H4 (cell line): Measurements from ENCODE around the gene RRN3. TPM values are rescaled to one million over a fixed set of nuclear protein-coding genes. Genes with fewer than 3 reads are reported as not detected.
"Not testable (repeated sequence)": the region's sequence is repeated elsewhere in the genome, so short reads cannot be mapped to it uniquely, and the experiment has no call there.

Experiments
- DNase-seq: peaks from one replicate; pipeline ENCODE4 v3.0.0-alpha.2; 2015; ENCODE audit warnings: low spot score
- total RNA-seq: library from RNA; depleted of rRNA; stranded (reverse); fragments of >200 nt; shearing (Covaris generic); gene quantifications from 2 replicates; pipeline ENCODE4 v1.2.3, GENCODE V29; 2014

The RRN3 gene
- total RNA-seq, 1 experiment from 2014 or later = 36.2 TPM

DNA sequence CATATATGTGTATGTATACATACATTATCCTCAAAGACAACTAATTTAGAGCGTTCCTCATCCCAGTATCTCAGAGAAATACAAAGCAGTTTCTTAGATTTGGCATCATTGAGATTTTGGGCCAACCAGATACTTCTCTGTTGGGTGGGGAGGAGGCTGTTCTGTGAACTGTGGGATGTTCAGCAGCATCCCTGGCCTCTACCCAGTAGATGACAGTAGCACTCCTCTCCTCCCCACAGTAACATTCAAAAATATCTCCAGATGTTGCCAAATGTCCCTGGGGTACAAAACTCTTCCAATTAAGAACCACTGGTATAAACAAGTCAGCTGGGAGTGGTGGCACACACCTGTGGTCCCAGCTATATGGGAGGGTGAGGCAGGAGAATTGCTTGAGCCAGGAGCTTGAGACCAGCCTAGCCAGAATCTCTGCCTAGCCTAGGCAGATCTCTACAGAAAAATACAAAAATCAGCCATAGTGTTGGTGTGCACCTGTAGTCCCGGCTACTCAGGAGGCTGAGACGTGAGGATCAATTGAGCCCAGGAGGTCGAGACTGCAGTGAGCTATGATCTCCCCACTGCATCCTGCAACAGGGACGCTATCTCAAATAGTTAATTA, 6.4 kb upstream of the RRN3 start:
- not testable (repeated sequence) for DNase-seq

DNA sequence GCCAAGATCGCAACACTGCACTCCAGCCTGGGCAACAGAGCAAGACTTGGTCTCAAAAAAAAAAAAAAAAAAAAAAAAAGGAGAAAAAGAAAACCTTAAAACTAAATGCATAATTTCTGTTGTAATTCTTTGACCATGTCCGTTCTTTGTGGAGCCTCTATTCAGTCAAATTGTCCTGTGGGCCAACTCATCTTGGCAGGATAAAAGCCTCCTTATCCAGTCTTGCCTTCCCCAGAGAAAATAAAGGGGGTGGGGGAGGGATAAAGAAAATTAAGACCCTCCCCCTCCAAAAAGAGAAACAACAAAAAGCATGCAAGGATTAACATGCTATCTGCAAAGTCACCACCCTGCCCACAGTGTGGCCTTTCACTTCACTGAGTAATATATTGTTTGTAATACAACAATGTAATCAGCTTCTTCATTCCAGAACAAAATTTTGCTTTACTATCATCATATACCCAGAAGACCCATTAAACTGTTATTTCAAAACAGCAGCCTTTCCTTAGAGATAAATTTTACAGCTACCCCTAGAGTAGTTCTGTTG, 5.4 kb upstream of the RRN3 start:
- DNase-seq = not testable (repeated sequence)

DNA sequence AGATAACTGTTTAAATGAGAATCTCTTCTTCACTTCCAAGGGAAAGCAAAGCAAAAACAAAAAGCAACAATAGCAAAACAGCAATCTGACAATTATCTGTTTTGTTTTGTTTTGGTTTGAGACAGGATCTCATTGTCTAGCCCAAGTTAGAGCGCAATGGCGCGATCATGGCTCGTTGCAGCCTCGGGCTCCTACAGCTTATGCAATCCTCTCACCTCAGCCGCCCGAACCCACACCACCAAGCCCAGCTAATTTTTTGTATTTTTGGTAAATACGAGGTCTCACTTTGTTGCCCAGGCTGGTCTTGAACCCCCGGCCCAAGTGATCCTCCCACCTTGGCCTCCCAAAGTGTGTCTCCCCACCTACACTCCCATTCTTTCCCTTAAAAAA, 2.5 kb upstream of the RRN3 start:
- DNase-seq = not testable (repeated sequence)

DNA sequence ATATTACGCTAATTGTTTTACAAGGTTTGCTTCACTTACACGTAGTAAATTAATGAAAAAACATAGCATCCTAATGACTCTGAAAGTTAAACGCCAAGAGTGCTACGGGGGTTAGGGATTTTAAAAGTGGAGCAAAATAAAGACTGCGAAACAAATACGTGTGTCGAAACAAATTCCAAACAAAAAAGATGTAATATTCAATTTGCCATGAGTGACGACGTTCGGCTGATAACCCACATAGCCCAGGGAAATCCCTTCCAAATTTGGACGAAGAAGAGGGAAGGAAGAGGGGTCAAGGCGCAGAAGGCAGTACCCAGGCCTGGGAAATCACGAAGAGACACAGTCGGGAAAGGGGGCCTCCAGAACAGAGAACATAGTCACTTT, 509 bp downstream of the RRN3 start:
- DNase-seq = not testable (repeated sequence)

DNA sequence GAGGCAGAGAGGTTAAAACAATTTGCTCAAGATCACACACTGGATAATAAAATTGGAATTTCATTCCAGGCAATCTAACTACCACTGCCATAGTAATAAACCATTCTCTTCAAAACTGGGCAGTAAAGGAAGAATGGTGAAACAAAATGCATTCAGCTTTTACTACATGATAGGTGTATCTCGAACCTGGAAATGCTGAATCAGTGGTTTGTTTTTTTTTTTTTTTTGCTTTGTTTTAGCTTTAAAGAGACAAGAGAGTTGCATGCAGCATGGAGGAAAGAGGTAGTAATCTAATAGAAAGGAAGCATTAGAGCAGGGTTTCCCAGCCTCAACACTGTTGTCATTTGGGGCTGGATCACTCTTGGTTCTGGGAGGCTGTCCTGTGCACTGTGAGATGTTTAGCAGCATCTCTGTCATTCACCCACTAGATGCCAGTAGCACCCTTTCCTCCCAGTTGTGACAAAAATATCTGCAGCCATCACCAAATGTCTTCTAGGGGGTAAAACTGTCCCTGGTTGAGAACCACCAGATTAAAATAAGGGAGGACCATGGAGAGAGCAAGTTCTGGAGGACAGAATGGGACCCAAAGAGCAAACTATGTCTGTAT, 3.3 kb downstream of the RRN3 start:
- not testable (repeated sequence) for DNase-seq

DNA sequence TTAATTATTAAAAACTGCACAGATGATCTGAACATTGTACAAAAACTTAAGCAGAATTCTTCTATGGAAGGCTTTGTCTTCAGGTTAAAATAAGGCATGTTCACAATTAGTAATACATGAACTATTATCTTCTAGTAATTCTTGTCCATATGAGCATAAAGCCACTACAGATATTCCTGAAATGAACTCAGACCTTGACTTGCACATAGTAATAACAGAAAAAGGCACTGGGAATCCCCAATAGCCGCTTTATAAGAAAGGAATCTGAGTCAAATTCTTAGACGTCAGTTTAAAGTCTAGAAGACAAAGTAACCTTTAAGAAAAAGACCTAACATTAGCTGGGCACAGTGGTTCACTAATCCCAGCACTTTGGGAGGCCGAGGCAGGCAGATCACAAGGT, 11.3 kb downstream of the RRN3 start:
- not testable (repeated sequence) for DNase-seq

DNA sequence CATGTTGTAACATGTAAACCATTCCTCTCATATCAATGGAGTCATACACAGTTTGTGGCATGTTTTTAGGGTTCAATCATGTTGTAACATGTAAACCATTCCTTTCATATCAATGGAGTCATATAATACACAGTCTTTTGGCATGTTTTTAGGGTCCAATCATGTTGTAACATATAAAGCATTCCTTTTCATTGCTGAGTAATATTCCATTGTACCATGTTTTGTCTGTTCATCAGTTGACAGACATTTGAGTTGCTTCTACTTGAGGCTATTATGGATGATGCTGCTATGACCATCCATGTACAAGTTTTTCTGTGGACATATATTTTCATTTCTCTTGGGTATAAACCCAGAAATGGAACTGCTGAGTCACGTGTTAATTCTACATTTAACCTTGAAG, 13.2 kb downstream of the RRN3 start:
- DNase-seq = not testable (repeated sequence)

DNA sequence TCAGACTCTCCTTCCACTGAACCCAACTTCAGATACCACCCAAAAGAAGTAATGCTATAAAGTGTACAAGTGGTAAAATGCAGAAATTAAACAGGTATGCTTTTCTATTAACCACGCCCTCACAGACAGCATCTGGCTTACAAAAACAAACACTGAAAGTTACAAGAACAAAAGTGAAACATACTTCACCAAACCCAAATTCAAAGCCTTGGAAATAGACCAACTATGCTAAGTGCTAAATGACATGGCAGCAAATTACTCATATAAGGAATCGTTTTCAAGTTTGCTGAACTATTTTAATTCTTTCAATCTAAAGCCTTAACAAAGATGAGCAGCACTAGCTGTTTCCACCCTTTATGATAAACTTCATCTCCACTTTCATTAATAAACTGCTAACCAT, 17.9 kb downstream of the RRN3 start:
- not testable (repeated sequence) for DNase-seq

DNA sequence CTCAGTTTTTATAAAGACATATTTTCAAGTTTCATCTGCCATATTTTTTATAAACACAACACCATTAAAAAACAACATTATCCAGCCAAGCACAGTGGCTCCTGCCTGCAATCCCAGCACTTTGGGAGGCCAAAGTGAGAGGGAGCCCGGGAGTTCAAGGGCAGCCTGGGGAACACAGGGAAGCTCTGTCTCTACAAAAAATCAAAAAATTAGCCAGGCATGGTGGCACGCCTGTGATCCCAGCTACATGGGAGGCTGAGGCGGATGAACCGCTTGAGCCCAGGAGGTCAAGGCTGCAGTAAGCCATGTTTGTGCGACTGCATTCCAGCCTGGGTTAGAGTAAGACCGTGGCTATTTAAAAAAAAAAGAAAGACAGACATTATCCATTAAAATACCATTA, 21.0 kb downstream of the RRN3 start:
- no peak for DNase-seq

DNA sequence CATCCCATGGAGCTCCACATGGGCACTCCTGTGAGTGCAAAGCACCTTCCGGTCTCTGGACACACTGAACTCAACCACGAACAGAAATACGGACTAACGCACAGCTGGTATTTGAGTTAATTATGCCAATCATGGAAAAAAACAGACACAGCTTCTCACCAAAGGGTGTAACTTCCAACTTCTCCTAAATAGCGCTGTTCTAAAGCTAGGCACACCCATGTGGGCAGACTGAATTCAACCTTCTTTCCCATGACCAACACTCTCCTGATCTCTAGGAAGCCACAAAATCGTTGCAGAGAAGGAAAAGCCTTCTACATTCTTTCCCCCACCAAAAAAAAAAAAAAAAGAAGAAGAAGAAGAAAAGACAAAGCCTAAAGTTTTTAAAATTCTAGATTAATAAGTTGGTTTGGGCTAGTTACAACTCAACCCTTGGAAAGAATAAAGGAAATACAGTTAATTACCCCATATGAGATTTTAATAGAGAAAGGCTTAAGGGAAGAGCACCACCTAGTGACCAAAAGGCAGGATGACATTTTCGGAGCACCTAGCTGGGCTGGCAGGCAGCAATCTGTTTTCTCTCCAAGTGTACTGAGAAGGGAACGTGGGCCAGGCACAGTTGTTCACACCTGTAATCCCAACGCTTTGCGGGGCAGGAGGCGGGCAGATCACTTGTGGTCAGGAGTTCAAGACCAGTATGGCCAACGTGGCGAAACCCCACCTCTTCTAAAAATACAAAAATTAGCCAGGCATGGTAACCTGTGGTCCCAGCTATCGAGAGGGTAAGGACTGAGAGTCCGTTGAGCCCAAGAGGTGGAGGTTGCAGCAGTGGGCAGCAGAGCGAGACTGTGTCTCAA, 21.9 kb downstream of the RRN3 start:
- not testable (repeated sequence) for DNase-seq

DNA sequence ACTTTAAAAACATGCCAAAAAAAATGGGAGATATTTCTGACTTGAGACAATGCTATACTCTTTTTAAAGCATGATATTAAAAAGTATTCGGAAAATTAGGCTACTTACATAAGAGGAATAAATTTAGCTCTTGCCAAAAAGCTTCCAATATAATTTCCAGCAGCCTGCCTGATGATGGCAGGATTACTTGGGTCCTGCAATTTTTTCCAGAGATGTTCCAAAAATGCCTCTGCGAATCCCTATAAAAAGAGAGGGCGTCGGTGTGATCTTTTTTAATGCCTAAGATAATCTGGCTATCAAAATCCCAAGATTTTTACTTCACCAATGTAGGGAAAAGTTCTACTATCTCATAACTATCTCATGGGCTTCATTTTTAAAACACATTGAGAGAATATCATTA, 23.1 kb downstream of the RRN3 start:
- not testable (repeated sequence) for DNase-seq

DNA sequence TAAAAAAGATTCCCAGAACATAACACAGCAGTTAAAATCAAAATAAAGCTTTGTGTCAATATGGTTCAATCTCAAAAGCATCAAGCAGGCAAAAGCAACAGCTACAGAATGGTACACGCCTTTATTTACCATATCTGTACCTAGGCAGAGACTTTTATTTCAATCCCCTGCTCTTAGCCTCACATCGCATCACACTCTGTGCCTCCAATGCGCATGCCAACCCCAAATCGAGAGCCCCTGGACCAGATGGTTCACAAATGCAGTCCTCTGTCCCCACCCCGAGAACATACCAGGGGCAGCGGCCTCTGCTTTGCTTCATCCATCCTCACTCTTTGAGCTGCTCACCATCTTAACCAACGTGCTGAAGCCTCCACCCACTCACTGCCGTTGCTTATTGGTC, 27.4 kb downstream of the RRN3 start:
- not testable (repeated sequence) for DNase-seq

DNA sequence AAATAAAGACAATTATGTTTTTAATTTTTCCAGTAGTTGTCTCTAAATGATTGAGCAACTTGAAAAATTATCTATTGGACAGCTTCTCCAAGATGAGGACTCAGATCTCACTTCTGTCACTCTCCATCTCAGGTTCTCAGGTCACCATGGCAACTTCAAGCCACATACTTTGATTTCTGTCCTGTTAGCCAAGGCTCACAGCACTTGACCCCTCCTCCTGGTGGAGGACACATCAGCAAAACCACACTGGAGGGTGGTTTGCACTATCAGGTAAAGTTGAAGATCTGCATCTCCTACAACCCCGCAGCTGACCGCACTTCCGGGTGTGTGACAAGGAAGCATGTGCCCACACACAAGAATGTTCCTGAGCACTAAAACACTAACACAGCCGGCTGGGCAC, 28.1 kb downstream of the RRN3 start:
- not testable (repeated sequence) for DNase-seq

DNA sequence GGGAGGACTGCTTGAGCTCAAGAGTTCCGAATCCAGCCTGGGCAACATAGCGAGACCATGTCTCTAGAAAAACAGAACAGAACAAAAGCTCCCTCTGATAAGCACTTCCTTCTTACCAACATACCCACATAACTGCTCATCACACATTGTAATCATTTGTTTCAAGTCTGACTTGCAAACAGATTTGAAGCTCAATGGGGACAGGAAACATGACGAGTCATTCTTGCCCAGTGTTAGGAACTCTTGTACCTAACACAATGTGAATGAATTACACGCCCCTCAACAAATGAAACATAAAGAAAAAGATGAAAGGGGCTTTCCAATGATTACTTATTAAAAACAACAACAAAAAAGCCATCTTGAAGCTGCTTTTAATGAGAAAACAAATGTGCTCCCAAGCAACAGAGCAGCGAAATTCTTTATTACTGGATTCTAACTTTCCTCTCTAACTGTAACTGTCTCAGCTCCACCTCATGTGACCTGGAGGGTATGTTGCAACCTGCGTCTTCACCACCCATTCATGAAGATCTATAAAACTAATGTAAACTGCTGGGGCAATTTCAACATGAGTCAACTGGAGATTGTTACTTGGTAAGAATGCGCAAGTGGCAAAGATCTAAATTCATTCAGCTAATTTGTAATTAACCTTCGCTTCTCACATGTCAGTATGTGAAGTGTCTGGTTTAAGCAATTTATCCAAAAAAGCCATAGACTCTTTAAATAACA, 31.8 kb downstream of the RRN3 start:
- not testable (repeated sequence) for DNase-seq

DNA sequence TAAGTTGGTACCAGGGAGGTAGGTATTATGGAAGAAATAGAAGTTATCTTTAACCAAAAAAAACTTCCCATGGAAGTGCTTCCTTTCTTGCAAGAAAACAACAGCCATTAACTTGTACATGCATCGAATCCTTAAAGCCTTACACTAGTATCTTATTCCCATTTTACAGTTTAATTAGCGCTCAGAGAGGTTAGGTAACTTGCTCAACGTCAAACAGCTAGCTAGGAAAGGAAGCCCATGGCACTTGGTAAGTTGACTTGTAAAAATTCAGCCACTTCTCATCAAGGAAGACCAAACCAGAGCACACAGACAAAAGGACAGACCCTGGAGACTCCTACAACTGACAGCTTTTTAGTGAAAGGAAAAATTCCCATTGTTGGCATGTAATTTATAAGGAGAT, 34.7 kb downstream of the RRN3 start:
- no peak for DNase-seq

DNA sequence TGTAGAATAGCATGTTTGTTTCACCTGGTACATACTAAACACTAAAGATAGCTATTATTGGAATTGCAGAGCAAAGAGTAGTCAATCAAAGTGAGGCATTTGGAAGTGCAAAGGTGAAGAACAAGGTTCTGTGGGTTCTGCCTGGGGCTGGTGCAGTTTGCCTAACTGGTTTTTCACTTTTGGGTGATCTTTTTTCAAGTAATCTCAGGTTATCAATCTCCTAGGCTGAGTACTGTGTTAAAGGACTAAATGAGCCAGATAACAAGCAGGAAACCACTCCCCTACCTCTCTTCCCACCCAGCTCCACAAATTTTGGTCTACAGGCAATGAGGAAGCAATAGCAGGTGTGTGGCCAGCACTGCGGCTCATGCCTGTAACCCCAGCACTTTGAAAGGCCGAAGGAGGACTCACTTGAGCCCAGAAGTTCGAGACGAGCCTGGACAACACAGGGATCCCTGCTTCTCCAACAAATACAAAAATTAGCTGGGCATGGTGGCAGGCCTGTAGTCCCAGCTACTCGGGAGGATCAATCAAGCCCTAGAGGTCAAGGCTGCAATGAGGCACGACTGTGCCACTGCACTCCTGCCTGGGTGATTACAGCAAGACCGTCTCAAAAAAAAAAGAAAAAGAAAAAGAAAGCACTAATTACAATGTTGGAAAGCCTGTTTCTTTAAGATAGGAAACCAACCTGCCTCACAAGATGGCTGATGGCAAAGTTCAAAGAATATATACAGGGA, 36.2 kb downstream of the RRN3 start:
- DNase-seq = no peak

DNA sequence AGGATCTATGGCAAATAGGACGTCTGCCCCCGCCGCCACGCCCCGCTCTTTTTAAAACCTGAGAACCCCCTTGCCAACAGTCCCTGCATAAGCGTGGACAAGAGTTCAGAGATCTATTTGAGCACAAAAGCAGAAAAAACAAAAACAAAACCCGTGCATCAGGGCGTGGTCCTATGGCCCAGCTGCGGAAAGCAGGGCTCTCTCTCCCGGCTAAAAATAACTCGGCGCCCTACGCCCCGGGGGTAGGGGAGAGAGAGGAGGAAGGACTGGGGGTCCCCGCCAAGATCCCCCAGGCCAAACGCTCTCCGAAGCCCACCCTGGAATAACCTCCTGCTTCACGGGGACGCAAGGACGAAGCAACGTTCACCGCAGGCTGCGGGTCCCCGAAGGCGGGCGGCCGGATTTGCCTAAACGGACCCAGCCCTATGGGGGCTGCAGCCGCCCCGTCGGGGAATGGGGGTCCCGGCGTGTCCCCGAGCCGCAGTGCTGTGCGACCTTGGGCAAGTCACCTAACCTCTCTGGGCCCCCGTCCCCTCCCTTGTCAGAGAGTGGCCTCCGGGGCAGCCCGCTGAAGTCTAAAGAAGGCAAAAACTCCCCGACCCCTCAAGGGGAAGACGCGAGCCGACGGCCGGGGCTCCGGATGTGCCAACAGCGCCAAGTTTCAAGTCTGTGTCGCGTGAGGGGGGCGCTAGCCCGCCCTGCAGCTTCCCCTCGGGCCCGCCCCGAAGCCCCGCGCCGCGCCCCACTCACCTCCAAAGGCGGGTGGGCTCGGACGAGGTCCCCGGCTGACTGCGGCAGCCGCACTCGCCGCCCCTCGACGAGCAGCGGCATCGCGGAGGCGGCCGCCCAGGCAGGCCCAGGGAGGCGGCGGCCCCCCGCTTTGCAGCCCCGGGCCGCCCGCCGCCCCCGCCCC, 38.7 kb downstream of the RRN3 start:
- DNase-seq = no peak

DNA sequence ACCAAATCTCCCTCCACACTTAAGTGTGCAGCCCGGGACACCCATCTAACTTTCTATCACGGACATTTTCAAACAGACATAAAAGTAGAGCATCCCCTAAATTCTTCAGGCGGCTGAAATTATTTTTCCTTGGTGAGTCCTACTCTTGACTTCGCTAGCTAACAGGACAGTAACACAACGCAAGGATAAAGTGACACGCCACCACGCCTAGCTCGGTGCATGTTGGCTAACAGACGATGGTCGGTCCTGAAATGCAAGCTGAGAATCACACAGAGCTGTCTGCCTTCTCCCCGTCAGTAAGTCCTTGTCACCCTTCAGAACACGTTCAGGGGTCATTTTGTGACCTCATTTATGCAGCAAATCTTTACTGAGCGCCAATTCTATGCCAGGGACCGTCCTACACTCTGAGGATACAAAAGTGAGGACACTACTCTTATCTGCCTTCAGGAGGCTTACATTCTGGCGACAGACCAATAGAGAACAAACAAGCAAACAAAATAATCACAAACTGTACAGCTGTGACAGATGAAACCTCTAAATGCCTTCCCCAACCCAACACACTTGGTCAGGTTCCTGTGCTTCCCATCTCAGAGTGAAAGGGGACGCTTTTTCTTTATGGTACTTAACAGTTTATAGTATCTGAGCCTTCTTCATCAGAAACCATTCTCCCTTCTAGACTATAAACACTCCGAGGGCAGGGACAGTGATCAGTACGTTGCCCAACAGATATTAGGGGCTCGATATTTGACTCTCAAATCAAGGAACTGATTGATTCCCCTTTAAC, 39.5 kb downstream of the RRN3 start:
- DNase-seq = no peak

DNA sequence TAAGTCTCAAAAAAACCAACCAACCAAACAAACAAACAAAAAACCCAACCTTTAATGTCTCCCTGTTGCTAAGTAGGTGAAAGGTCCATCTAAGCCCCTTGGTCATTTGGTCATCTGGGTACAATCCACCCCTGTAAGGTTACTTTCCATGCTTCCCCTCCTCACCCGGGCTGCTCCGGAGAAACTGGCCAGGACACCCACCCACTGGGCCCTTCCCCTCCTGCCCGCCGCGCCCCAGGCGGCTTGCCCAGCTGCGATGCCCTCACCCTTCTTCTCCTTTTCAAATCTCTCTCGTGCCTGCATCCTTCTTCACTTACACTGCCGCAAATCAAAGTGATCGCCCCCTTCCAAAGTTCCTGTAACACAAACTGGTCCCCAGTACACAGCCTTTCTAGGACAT, 40.2 kb downstream of the RRN3 start:
- DNase-seq = no peak
